Posterior vena cava (tissue), 2 donors: Measurements from ENCODE around the gene CROCC2. TPM values are rescaled to one million over a fixed set of nuclear protein-coding genes. Genes with fewer than 3 reads are reported as not detected.

Source experiments
- DNase-seq: peaks from one replicate; pipeline ENCODE4 v3.0.0-alpha.2; 2020; ENCODE audit warnings: low spot score
- intact Hi-C, 2 donors: fragments of 100-400 bp; cut with DNase I; formaldehyde crosslinking; loops; one replicate each; pipeline versions ENCODE4 v1.14.1 to v1.14.2; 2022 to 2023
- total RNA-seq, 2 donors: library from RNA; stranded (reverse); fragmentation: NEBNext Ultra II Directional; extraction: Animal tissue kit (Norgen Biotek cat#: 25700); gene quantifications; one replicate each; pipeline ENCODE4 v1.2.1, GENCODE V29; 2021
- donor health status: DM: yes; HTN: yes; CAD: no.
- donor health status: DM: yes; HTN: yes; CAD: no.

CROCC2 gene
- total RNA-seq, 2 donors from 2014 or later = 0.09 TPM; not detected in 1

DNA sequence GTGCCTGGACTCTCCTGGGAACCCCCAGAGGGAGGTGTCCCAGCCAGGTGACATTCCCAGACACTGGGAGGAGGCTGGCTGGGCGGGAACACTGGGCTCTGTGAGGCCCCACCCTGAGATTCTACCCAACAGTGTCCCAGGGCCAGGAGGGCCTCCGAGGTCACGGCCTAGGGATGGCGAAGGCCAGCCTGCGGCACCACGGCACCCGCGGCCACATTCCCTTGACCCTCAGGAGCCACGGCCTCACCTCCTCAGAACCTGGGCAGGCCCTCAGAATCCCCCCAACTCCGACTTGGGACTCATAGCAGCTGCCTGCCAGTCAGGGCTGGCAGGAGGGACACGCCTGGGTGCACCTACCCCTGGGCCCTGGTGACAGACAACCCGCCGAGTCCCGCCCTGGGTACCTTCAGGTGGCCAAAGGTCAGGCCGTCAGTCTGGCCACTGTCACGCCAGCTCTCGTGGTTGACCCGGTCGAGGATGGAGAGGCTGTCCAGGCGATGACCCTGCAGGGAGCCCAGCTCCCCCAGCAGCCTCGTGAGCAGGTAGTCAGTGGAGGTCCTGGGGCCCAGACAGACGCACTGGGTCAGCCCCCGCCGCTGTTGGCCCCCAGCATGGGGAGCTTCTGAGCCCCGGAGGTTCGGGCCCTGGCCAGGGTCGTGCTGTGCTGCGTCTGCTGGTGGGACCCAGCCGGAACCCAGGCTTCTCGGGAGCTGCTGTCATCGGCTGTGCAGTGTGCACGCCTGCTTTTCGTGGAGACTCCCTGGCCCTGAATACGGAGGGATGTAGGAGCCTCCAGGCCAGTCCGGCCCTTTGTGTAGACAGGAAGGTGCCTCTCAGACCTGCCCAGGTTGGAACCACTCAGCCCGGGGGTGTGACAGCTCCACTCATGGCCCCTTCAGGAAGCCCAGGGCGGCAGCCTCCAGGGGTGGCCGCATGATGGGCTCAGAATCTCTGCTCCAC is 16.3 kb upstream of the CROCC2 start:
- intact Hi-C loops = no loop called here
- DNase-seq = no peak

DNA sequence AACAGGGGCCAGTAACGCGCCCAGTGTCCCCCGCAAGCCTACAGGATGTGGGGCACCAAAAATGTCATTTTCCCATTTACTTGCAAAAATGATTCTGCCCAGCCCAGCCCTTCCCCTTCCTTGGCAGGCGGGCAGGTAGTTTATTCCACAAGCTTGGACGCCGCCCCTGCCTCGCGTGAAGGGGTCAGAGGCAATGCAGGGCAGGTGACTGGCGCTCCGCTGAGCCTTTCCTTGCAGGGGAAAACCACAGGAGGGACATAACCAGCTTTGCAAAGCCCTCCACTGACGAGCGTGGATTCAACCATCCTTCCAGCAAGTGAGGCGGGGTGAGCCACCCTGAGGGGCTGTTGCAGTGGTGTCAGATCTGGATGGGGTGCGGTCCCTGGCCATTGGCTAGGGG is 15.4 kb upstream of the CROCC2 start:
- DNase-seq = no peak
- intact Hi-C loops = no loop called here

DNA sequence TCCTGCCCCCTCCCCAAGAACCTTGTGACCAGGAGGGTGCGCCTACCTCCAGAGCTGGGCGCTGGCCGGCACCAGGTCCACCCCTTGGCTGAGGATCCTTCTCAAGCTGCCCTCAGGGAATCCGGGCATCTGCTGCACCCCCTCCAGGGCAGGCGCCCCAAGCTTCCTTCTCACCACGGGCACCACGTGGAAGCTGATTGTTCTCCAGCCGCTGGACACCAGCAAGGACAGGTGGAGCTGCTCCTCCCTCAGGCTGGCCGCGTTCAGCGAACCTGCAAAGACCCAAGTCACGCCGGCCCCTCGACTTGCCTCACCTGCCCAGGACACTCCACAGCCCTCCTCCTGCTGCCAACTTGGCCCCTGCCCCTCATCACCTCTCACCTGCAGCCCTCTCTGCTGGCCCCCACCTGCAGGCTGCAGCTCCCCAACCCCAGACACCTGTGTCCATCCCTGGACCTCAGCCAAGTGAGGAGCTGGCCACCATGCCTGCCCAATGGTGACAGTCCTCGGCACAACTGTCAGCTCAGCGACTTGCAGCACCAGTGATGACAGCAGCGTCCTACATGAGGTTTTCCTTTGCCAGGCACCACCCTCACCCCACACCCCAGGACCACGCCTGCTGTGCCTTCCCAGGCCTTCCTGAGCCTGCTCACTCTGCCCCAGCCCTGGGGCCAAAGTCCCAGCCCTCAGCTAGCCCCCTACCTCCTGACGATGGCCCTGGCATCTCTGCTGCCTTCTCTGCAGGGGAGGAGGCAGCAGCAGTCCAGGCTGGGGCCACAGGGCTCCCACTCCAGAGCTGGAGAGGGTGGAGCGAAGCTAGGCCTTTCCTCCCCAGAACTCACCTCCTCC is 14.4 kb upstream of the CROCC2 start:
- intact Hi-C loops = no loop called here
- DNase-seq = no peak

DNA sequence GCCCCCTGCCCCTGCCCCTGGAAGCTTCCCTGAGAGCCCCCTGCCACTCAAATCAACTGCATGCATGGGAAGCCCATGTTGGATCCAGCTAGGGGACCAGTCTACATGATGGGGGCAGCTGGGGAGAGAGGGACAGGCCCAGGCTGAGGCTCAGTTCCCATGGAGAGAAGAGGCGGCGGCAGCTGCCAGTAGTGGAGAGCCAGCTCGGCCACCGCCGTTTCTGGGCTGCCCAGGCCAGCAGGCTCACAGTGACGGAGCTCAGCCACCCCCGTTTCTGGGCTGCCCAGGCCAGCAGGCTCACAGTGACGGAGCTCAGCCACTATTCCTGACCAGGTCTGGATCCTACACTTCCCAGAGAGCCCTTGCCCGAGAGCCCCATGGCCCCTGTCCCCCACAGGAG is 13.8 kb upstream of the CROCC2 start:
- DNase-seq = no peak
- intact Hi-C loops = no loop called here

DNA sequence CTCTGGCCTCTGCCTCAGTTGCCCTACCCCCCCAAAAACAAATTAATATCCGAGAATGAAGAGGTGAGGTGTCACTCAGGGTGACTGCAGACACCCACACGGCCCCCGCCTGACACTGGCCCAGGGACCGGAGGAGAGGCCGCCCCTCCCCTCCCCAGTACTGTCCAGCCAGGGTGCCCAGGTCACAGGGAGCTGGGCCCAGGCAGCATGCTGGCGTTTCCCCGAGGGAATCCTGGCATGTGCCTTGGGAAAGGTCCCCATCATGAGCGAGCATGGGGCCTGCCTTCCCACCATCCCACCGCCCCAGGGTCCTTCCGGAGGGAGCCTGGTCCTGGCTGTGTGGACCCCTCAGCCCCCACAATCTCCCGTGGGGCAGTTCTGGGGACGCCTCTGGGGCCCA is 13.2 kb upstream of the CROCC2 start:
- no peak for DNase-seq

DNA sequence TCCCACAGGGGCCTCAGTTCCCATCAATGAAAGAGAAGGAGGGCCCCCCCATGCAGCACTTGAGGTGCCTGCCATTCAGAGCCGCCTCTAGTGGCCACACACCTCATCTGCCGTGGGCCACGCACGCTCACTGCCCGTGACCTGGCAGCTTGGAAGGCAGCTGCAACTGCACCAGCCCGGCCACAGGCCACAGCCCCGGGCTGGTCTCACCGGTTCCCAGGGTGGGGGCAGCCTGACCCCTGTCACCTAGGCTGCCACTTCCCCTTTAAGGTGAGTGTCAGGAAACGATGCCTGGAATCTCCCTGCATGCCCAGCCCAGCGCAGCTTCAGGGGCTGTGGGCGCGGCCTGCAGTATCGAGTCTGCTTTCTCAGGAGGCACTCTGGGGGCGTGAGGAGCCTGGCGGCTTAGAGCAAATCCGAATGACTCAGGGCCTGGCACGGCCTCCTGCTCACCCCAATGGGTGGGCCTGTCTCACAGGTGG is 12.7 kb upstream of the CROCC2 start:
- no peak for DNase-seq
- intact Hi-C loops = no loop called here

More for the DNA sequence above, 13.2 kb upstream of the CROCC2 start:
- intact Hi-C loops = no loop called here

DNA sequence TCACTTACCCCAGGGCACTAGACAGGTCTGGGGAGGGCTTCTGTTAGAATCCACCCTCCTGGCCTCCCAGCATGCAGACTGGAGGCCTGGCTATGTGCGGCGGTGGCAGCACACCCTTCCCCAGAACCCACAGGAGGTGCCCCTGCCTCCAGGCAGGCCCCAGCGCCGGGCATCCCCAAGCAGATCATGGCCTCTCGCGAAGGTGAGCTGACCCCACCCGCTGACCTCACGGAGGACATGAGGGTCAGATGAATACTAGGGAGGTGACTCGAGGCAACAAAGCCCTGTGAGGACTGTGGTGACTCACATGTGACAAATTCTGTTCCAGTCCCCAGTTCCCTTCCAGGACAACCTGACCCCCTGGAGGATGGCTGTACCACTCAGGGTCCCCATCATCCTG is 12.1 kb upstream of the CROCC2 start:
- DNase-seq = no peak

DNA sequence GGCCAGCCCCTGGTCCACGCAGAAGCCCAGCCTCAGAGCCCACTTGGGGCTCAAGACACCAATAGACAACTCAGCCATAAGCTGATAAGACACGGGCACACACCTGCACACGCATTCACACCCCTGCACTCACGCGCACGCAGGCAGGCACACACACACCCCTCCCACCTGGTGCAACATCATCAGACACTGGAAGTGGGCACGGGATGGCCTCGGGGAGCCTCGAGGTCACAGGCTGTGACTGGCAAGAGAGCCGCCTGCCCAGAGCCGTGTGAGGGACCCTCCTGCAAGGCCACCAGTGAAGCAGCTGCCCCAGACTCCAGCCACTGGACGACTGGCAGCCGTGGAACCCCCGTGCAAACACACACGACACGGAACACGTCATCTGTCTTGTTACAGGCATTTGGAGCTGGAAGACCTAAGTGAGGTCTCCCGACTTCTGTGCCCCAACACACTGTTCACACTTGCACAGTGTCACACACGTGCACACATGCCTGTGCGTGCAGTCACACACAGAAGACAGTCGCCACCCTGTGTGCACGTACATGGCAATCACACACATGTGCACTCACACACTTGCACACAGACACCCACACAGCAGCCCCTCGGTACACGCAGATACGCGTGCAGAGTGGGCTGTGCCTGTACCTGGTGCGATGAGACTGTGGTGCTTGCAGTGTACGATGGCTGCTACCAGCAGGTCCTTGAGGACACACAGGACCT is 11.1 kb upstream of the CROCC2 start:
- intact Hi-C loops = no loop called here

More for the DNA sequence above, 12.1 kb upstream of the CROCC2 start:
- intact Hi-C loops = no loop called here

DNA sequence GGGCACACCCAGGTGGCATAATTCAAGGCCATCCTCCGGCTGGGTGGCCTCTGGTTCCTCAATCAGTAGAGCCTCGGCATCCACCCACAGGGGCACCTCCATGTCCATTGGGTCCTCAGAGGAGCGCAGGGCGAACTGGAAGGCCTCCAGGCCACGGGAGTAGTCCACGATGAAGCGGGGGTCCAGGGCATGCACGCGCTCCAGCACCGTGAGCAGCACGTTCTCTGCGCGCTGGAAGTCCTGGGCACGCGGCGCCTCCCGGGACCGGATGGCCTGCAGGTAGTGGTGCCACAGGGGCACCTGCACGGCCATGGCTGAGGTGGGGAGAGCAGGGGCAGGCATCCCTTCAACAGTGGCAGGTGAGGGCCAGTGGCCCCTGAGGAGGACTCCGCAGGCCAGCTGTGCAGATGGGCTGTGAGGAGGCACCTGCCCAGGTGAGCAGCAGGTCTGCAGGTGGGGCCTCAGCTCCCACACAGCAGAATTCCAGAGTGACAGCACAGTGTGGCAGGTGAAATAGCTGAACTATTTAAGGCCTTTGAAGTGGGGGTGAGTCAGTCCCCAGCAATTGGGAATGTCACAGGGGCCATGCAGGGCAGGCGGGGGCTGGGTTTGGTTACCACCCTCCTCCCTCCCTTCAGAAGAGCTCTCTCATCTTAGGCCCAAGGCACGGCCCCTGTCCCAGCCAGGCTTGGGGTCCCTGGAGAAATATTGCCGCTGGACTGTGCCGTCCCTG is 10.3 kb upstream of the CROCC2 start, which contains the start of gene MAB21L4:
Gene MAB21L4 (minus strand): TSS at position 501 of the 733 bp plus-strand sequence. CDS start 159 bp downstream, at position 342.
- DNase-seq = no peak
- intact Hi-C loops = no loop called here

More for the DNA sequence above, 11.1 kb upstream of the CROCC2 start:
- no peak for DNase-seq

DNA sequence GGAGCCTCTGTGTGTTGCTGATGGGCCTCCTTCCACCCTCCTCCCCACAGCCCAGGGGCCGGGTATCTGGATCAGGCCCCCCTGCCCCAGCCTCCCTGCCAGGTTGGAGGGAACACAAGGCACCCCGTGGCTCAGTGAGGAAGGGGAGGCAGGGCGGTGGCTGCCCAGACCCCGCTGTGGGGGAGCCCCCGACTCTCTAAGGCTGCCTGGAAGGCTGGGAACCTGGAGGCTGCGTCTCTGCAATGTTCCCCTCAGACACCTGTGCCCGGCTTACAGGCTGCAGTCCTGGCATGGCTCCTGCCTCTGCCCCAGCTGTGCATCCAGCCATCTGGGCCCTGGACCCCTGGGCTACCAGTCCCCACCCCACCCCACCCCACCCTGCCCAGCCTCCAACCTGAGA is 9.7 kb upstream of the CROCC2 start:
- intact Hi-C loops = no loop called here
- no peak for DNase-seq

DNA sequence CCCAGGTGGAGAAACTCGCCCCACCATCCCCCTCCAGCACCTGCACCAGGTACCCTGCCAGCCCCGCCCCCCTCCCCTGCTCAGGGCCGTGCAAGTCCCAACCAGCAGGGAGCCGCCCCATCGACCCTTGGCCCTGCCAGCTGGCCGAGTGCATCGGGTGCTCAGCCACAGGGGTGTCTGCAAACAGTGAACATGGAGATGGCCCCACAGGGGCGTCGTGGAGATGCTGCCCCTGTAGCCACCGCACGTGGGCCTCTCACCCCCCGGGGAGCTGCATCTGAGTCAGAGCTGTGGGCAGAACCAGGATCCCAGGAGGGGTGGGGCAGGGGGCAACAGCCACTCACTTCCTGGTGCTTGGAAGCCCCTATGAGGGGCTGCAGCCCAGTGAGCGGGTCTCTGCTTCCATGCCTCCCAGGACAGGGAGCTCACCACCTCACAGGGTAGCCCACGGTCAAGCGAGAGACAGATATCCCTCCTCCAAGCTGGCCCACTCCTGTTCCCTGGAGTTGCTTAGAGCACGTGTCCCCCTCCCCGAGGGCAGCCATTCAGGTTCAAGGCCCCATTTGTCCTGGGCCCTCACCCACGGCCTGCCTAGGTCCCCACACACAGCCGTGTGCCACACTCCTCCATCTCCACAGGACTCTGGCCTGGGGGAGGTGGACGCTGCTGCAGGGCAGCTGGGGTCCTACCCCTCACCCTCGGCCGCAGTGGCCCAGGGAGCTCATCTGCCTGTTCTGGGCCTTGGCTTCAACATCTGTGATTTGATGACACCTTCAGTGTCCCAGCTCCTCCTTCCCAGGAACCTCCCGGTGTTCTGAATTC is 9.1 kb upstream of the CROCC2 start:
- intact Hi-C loops = no loop called here
- DNase-seq = no peak

DNA sequence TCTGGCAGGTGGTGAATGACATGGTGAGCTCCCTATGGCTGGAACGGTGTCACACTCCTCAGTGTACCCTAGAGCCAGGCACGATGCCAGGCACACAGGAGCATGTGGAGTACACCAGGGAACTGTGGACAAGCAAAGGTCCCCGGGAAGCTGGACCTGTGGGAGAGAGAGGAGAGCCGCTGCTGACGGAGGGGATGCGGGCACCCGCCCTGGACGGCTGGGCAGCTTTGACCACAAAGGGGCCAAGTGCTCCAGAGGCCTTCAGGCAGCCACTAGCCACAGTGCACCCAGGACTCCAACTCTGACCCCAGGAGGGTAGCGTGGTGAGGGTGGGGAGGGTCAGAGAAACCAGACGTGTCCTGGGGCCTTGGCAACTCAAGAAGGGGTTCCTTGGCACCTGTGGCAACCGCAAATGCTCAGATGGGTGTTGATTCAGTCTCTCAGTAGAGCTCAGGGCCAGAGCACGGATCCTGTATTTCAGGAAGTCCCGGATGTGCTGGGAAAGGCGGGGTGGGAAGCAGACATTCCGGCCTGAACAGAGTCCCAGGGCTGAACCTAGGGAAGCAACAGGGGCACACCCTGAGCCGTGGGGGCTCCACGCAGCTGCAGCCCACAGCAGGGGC is 7.9 kb upstream of the CROCC2 start:
- DNase-seq = no peak
- intact Hi-C loops = no loop called here

DNA sequence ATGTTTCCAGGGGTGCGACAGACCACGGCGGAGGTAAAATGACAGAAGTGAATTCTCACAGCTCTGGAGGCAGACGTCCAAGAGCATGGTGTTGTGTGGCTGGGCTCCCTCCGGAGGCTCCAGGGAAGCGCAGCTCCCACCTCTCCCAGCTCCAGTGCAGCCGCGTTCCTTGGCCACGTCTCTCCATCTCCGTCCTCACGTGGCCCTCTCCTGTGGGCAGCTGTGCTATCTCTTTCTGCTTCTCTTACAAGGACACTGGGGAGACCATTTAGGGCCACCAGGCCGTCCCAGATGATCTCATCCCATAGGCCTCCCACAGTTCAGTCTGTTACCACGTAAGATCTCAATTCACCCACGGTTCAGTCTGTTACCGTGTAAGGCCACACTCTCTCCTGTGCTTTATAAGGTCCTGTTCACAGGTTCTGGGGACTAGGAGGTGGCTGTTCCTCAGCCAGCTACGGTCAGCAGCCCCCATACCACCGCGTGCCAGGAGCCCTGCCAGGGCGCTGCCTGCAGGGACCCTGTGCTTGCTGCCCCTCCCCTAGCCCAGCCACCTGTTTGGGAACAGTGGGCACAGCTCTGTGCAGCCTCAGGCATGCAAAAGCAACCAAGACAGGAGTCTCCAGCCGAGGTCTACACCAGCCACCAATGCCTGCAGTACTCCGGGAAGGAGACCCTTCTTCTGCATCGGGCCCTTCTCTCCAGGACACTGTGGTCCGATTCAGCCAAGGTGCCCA is 7.2 kb upstream of the CROCC2 start:
- no peak for DNase-seq
- intact Hi-C loops = no loop called here

DNA sequence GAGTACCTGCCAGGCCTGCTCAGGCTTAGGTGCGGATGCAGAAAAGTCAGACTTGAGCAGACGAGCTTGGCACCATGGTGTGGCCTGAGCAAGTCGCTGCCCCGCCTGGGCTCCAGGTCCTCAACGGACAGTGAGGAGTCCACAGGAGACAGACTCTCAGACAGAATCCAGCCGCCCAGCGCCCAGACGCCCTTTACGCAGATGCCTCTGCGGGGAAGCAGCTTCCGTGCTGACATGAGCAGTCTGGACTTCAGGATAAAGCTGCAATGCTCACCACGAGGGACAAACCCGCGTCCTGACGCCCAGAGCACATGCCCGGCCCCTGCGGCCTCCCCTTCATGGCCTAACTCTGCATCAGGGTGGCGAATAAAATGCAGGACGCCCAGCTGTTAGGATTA is 6.7 kb upstream of the CROCC2 start:
- intact Hi-C loops = no loop called here
- no peak for DNase-seq

DNA sequence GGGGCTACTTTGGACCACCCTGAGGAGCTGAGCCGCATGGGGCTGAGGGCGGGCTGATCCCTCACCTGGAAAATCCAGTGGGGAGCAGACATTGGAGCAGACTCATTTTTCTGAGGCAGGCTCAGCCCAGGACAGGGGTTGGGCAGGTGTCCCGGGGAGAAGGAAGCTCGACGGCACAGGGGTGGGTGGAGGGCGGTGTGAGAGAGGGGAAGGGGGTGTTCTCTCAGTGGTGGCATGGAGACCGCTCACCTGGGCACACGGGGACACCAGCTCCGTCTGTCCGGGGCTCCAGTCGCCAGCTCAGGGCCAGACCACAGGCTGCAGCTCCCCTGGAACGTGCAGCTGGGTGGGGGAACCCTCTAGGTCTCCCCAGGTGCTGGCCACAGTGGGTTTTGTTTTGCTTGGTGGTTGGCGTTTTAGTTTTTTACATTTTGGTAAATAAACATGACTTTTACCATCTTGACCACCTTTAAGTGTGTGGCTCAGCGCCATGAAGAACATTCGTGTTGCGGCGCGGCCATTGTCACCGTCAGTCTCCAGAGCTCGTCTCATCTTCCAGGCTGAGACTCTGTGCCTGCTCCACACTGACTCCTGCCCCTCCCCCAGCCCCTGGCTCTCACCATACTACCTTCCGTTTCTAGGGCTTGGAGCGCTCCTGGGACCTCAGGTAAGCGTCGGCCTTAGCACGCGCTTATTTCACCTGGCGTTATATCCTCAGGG is 5.8 kb upstream of the CROCC2 start:
- intact Hi-C loops = no loop called here
- DNase-seq = no peak

DNA sequence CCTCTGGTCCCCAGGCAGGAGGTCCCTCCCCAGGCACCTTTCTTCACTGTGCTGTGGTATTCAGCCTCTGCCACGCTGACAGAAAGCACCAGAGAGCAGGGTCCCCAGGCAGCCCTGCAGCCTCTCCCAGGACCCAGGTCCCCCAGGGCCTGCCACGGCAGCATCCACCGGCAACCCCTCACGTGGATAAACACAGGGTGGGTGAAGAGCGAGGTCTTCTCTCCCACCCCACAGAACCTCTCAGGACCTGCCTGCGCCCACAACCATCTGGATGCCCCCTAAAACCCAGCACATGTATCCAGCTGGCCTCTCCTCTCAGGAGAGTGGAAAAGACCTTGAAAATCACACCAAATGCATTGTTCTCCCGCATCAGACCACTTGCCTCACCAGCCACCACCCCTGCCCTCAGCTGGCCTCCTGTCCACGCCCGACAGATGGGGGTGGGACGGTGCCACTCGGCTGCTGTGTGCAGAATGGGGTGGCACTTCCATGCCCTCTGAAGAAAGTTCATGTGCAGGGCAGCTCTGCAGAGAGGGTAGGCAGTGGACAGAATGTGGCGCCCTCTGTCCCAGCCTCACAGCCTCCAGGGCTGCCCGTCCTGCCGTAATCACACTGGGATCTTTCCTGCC is 4.0 kb upstream of the CROCC2 start:
- no peak for DNase-seq
- intact Hi-C loops = no loop called here
